Measurements from ENCODE around the gene CDYL.
A peak's percentile ranks its signal among the peaks of the same experiment; 100 is the strongest.
"Not testable (repeated sequence)": the region's sequence is repeated elsewhere in the genome, so short reads cannot be mapped to it uniquely, and the experiment has no call there.

The CDYL gene

GRCh38 chr6:4848382-4849068 is 72.3 kb downstream of the CDYL start:
- no peak for DNase-seq

GRCh38 chr6:4849226-4850022 is 73.2 kb downstream of the CDYL start:
- DNase-seq, result no peak

- DNase-seq, result no peak
Measured at GRCh38 chr6:4851035-4851434, 74.8 kb downstream of the CDYL start.

- DNase-seq, result not testable (repeated sequence)
Measured at GRCh38 chr6:4852186-4852585, 76.0 kb downstream of the CDYL start.

GRCh38 chr6:4852938-4853337 is 76.7 kb downstream of the CDYL start:
- DNase-seq, result no peak

GRCh38 chr6:4853349-4853748 is 77.1 kb downstream of the CDYL start:
- no peak for DNase-seq

GRCh38 chr6:4853782-4854511 is 77.7 kb downstream of the CDYL start:
- peak; percentile 16 for DNase-seq

GRCh38 chr6:4856785-4857184 is 80.6 kb downstream of the CDYL start:
- no peak for DNase-seq

GRCh38 chr6:4858194-4859015 is 82.2 kb downstream of the CDYL start:
- DNase-seq, result no peak

- DNase-seq, result no peak
Measured at GRCh38 chr6:4860387-4860786, 84.2 kb downstream of the CDYL start.

GRCh38 chr6:4861564-4861963 is 85.4 kb downstream of the CDYL start:
- no peak for DNase-seq

- no peak for DNase-seq
Measured at GRCh38 chr6:4864519-4864918, 88.3 kb downstream of the CDYL start.

GRCh38 chr6:4865006-4865405 is 88.8 kb downstream of the CDYL start:
- DNase-seq, result not testable (repeated sequence)

- no peak for DNase-seq
Measured at GRCh38 chr6:4870821-4871494, 94.8 kb downstream of the CDYL start.

GRCh38 chr6:4871825-4872224 is 95.6 kb downstream of the CDYL start:
- DNase-seq, result no peak

GRCh38 chr6:4872841-4873240 is 96.6 kb downstream of the CDYL start:
- no peak for DNase-seq

- no peak for DNase-seq
Measured at GRCh38 chr6:4873928-4874327, 97.7 kb downstream of the CDYL start.

GRCh38 chr6:4879741-4880275 is 103.6 kb downstream of the CDYL start:
- no peak for DNase-seq

- no peak for DNase-seq
Measured at GRCh38 chr6:4880363-4880762, 104.2 kb downstream of the CDYL start.

GRCh38 chr6:4883298-4883697 is 107.1 kb downstream of the CDYL start:
- DNase-seq, result no peak

- no peak for DNase-seq
Measured at GRCh38 chr6:4884646-4885340, 108.6 kb downstream of the CDYL start.

Measured in stimulated activated CD4-positive, alpha-beta T cell treated with anti-CD3 and anti-CD28 coated beads, Interleukin-15, amount 100 ng/mL, for 24 hours (primary cell).